Mesothelial cell of epicardium (in vitro differentiated cells): Measurements from ENCODE around the gene CCNQ. TPM values are rescaled to one million over a fixed set of nuclear protein-coding genes. Genes with fewer than 3 reads are reported as not detected.
A peak's percentile ranks its signal among the peaks of the same experiment; 100 is the strongest.

Experiments used
- DNase-seq, 2 experiments: peaks; one replicate each; pipeline ENCODE4 v3.0.0; 2021; ENCODE audit warnings: low spot score in 2 of 2; ENCODE audit not compliant: unreplicated experiment in 2 of 2
- H3K27ac Mint-ChIP-seq: 2 replicates; pipeline ENCODE4 v1.8.0; 2021; ENCODE audit warnings: mixed read lengths
- H3K27me3 Mint-ChIP-seq: 2 replicates; pipeline ENCODE4 v1.8.0; 2021; ENCODE audit warnings: low read depth, mixed read lengths
- H3K36me3 Mint-ChIP-seq: 2 replicates; pipeline ENCODE4 v1.8.0; 2021; ENCODE audit warnings: mixed read lengths
- H3K4me1 Mint-ChIP-seq: 2 replicates; pipeline ENCODE4 v1.8.0; 2021; ENCODE audit warnings: mixed read lengths
- H3K4me3 Mint-ChIP-seq: 2 replicates; pipeline ENCODE4 v1.8.0; 2021; ENCODE audit warnings: mild to moderate bottlenecking, moderate library complexity, mixed read lengths
- H3K9me3 Mint-ChIP-seq: 2 replicates; pipeline ENCODE4 v1.8.0; 2021; ENCODE audit warnings: mixed read lengths
- CTCF ChIP-seq: fragments of 200-600 bp; sonication (generic); IDR thresholded peaks from one replicate; pipeline ENCODE4 v1.5.0; 2021; ENCODE audit warnings: antibody characterized with exemption; ENCODE audit not compliant: unreplicated experiment
- total RNA-seq: library from RNA; stranded (reverse); gene quantifications from 3 replicates; pipeline ENCODE4 v1.2.1, GENCODE V29; 2021

CCNQ gene
- total RNA-seq, 1 donor from 2014 or later = 17.3 TPM

DNA sequence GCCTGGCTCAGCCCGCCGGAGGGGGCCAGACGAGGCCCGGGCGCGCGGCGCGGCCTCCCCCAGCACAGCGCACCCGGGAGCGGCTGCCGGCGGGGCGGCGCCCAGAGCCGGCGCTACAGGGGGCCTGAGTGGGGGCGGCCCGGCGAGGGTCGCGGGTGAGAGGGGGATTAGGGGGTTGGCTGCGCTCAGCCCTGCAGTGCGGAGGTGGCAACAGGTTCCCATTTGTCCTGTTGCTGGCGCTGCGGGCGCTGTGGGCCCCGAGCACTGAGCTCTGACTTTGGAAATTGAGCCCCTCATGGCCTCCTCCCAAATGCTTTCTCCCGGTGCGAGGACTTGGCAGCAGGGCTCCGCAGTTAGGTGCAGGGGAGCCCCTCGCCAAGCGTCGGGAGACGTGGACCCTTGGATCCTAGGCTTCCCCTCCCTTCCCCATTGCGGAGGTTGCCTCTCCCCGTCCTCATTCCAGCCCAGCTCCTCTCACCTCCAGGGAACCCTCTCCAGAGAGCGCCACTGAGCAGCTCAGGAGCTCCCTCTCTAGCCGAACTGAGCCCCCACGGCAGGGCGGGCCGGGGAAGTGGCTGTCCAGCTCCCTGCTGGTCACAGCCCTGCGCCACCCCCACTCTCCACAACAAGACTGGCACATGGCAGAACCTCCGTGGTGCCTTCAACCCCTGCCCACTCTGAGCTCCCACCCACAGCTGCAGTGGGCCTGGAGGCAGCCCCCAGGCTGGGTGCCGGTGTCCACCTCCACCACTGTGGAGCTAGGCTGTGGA lies 45.6 kb upstream of the CCNQ start:
- Mint-ChIP-seq H3K4me1 (peaks cover 9% of the 10 kb centered on the region), H3K36me3 (no peaks in the 10 kb centered on the region), H3K27me3 (peaks cover 69% of the 10 kb centered on the region), H3K4me3 (peak overlapping the region; percentile 48), H3K27ac (no peak overlapping the region), H3K9me3 (peaks cover 3% of the 10 kb centered on the region)
- TF ChIP-seq CTCF = no peak
- no peak for DNase-seq

GRCh38 chrX:153643431-153644351 lies 44.8 kb upstream of the CCNQ start:
- H3K36me3 Mint-ChIP-seq = no peaks in the 10 kb centered on the region
- H3K27ac Mint-ChIP-seq = no peak overlapping the region
- peaks cover 66% of the 10 kb centered on the region for H3K27me3 Mint-ChIP-seq
- H3K4me1 Mint-ChIP-seq = peaks cover 11% of the 10 kb centered on the region
- H3K9me3 Mint-ChIP-seq = peaks cover 3% of the 10 kb centered on the region
- no peak for DNase-seq
- TF ChIP-seq CTCF = peak; percentile 16
- peak overlapping the region; percentile 54 for H3K4me3 Mint-ChIP-seq

- DNase-seq = no peak
- H3K27ac Mint-ChIP-seq = no peak overlapping the region
- H3K4me1 Mint-ChIP-seq = peaks cover 12% of the 10 kb centered on the region
- H3K36me3 Mint-ChIP-seq = no peaks in the 10 kb centered on the region
- H3K27me3 Mint-ChIP-seq = peaks cover 60% of the 10 kb centered on the region
- H3K4me3 Mint-ChIP-seq = peak overlapping the region; percentile 54
- H3K9me3 Mint-ChIP-seq = peaks cover 3% of the 10 kb centered on the region
- TF ChIP-seq CTCF = no peak
These were observed 43.9 kb upstream of the CCNQ start for GRCh38 chrX:153642655-153643430.

DNA sequence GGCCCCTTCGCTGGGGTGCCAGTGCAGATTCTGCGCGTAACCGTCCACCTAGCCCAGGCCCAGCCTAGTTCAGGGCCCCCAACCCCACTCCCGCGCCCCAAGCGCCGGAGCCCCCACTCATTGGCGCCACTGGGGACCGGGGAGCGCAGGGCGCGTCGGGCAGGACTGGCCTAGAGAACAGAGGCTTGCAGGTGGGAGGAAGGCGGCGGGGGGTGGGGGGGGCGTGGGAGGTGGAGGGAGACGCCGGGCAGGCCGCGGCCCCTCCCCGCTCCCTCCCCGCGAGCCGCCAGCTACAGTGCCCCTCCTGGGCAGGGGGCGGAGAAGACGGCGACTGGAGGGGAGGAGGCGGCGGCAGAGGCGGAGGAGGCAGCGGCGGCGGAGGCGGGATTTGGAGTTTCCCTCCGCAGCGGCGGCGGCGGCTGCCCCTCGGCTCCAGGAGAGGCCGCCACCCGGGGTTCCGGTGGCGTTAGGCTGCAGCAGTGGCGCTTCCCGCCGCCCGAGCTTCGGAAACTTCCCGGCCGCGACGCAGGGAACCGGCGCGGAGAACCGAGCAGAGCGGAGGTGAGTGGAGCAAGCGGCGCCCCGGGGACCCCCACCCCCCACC lies 43.2 kb upstream of the CCNQ start:
- TF ChIP-seq CTCF = no peak
- H3K9me3 Mint-ChIP-seq = peaks cover 3% of the 10 kb centered on the region
- peaks cover 56% of the 10 kb centered on the region for H3K27me3 Mint-ChIP-seq
- no peak for DNase-seq
- H3K36me3 Mint-ChIP-seq = no peaks in the 10 kb centered on the region
- no peak overlapping the region for H3K4me3 Mint-ChIP-seq
- peaks cover 15% of the 10 kb centered on the region for H3K4me1 Mint-ChIP-seq
- no peak overlapping the region for H3K27ac Mint-ChIP-seq

DNA sequence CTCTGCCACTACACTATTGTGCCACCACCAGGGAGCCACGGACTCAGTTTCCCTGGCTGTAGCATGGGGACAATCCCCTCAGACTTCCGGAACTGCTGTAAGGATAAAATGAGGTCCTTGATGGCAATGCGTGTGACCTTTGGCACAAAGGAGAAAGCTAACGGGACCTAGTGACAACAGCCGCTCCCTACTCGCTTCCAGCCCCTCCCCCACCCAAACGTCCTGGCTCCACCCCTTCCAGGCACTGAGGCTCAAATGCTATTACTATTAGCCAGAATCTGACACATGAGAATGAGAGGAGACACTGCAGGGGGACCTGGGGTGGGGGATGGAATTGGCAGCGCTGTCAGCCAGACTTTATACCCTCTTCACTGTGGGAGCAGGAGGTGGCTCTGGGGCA lies 42.7 kb upstream of the CCNQ start:
- Mint-ChIP-seq H3K36me3 (no peaks in the 10 kb centered on the region), H3K4me1 (peaks cover 15% of the 10 kb centered on the region), H3K4me3 (peak overlapping the region; percentile 31), H3K9me3 (peaks cover 3% of the 10 kb centered on the region), H3K27ac (no peak overlapping the region), H3K27me3 (peaks cover 55% of the 10 kb centered on the region)
- no peak for TF ChIP-seq CTCF
- no peak for DNase-seq
